CD4-positive, CD25-positive, alpha-beta regulatory T cell (primary cell): ENCODE data around the gene PAPOLA. TPM values are rescaled to one million over a fixed set of nuclear protein-coding genes. Genes with fewer than 3 reads are reported as not detected.
A peak's percentile ranks its signal among the peaks of the same experiment; 100 is the strongest.

Experiments
- ATAC-seq, 2 donors: fragments of 150-1000 bp; cut with Tn5 transposase; one replicate each; pipeline ENCODE4 v1.10.0; 2021; ENCODE audit warnings: low read depth in 2 of 2, moderate number of reproducible peaks in 2 of 2, moderate library complexity in 1 of 2
- DNase-seq, 3 donors: peaks; one replicate each; pipeline versions ENCODE4 v3.0.0 to v3.0.0-alpha.2; 2012 to 2022; ENCODE audit warnings: mixed read lengths in 1 of 3
- H3K27ac ChIP-seq: one replicate; pipeline ENCODE4 v1.7.0; 2013; ENCODE audit warnings: mild to moderate bottlenecking, low read length; ENCODE audit not compliant: insufficient read depth, poor library complexity, severe bottlenecking
- H3K27me3 ChIP-seq: one replicate; pipeline ENCODE4 v1.7.0; 2013; ENCODE audit warnings: low read length; ENCODE audit not compliant: control insufficient read depth, insufficient read depth
- H3K36me3 ChIP-seq: one replicate; pipeline ENCODE4 v1.7.0; 2013; ENCODE audit warnings: mild to moderate bottlenecking, low read length, moderate library complexity; ENCODE audit not compliant: control insufficient read depth, insufficient read depth
- H3K4me1 ChIP-seq: 2 replicates; pipeline ENCODE4 v1.7.0; 2013; ENCODE audit warnings: mild to moderate bottlenecking, low read length; ENCODE audit not compliant: insufficient read depth, control insufficient read depth, poor library complexity, severe bottlenecking
- H3K4me3 ChIP-seq: one replicate; pipeline ENCODE4 v1.7.0; 2013; ENCODE audit warnings: low read depth, mild to moderate bottlenecking, low read length, moderate library complexity
- H3K9me3 ChIP-seq, 2 experiments: 1 replicate in 1 of 2; 2 replicates in 1 of 2; pipeline ENCODE4 v1.7.0; 2013; ENCODE audit warnings: low read length in 2 of 2, mild to moderate bottlenecking in 1 of 2, moderate library complexity in 1 of 2; ENCODE audit not compliant: control insufficient read depth in 2 of 2
- H3K27ac Mint-ChIP-seq, 3 donors: one replicate each; pipeline ENCODE4 v1.8.0; 2020 to 2022; ENCODE audit warnings: mild to moderate bottlenecking in 3 of 3, mixed read lengths in 3 of 3, moderate library complexity in 2 of 3
- H3K27me3 Mint-ChIP-seq: one replicate; pipeline ENCODE4 v1.8.0; 2022; ENCODE audit warnings: mild to moderate bottlenecking, mixed read lengths
- H3K36me3 Mint-ChIP-seq: one replicate; pipeline ENCODE4 v1.8.0; 2020; ENCODE audit warnings: mixed read lengths
- H3K4me1 Mint-ChIP-seq, 4 donors: one replicate each; pipeline ENCODE4 v1.8.0; 2020 to 2022; ENCODE audit warnings: mixed read lengths in 4 of 4, mild to moderate bottlenecking in 1 of 4
- H3K4me3 Mint-ChIP-seq, 4 donors: one replicate each; pipeline ENCODE4 v1.8.0; 2020 to 2022; ENCODE audit warnings: mild to moderate bottlenecking in 4 of 4, mixed read lengths in 4 of 4, moderate library complexity in 3 of 4
- H3K9me3 Mint-ChIP-seq, 7 donors: one replicate each; pipeline ENCODE4 v1.8.0; 2020 to 2022; ENCODE audit warnings: mixed read lengths in 7 of 7, mild to moderate bottlenecking in 3 of 7, moderate library complexity in 2 of 7
- polyA plus RNA-seq, 4 donors: library from polyadenylated mRNA; unstranded; fragments of 300-500 nt; fragmentation: Illumina TruSeq; gene quantifications; one replicate each; pipeline ENCODE4 v1.2.3, GENCODE V29; 2021
- total RNA-seq: library from RNA; stranded (reverse); gene quantifications from one replicate; pipeline ENCODE4 v1.2.3, GENCODE V29; 2022

PAPOLA gene
- total and polyA plus RNA-seq, 5 donors from 2014 or later = 57.9 to 189 (median 60.1) TPM

GRCh38 chr14:96489327-96489726, 12.9 kb upstream of the PAPOLA start:
- no peaks in the 10 kb centered on the region for H3K9me3 ChIP-seq
- no peaks in the 10 kb centered on the region for H3K36me3 Mint-ChIP-seq
- H3K4me1 ChIP-seq = no peaks in the 10 kb centered on the region
- no peak overlapping the region for H3K4me3 Mint-ChIP-seq
- H3K36me3 ChIP-seq = no peaks in the 10 kb centered on the region
- no peak overlapping the region for H3K27ac Mint-ChIP-seq
- peaks cover 0 to 9% (median 0%) of the 10 kb centered on the region in 4 donors for H3K4me1 Mint-ChIP-seq
- ATAC-seq (no peak), DNase-seq (no peak)
- no peak overlapping the region for H3K27ac ChIP-seq
- peaks cover 40% of the 10 kb centered on the region for H3K27me3 Mint-ChIP-seq
- no peak overlapping the region for H3K4me3 ChIP-seq
- peaks cover 0 to 5% (median 0%) of the 10 kb centered on the region in 7 donors for H3K9me3 Mint-ChIP-seq
- H3K27me3 ChIP-seq = peaks cover 12% of the 10 kb centered on the region

DNA sequence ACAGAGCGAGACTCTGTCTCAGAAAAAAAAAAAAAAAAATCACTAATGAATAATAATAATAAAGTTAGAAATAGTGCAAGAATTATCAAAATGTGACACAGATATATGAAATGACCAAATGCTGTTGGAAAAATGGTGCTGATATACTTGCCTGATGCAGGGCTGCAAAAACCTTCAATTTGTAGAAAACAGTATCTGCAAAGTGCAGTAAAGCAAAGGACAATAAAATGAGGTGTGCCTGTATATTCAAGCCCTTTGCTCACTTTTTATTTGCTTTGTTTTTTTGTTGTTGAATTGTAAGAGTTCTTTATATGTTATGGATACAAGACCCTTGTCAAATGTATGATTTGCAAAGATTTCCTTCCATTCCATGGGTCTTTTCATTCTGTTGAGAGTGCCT, 9.0 kb upstream of the PAPOLA start:
- H3K4me3 ChIP-seq = no peak overlapping the region
- no peaks in the 10 kb centered on the region for H3K36me3 ChIP-seq
- no peak for DNase-seq
- no peak overlapping the region for H3K27ac Mint-ChIP-seq
- H3K27me3 ChIP-seq = peaks cover 17% of the 10 kb centered on the region
- no peak for ATAC-seq
- no peaks in the 10 kb centered on the region for H3K9me3 ChIP-seq
- H3K4me1 ChIP-seq = no peaks in the 10 kb centered on the region
- peaks cover 0 to 2% (median 0%) of the 10 kb centered on the region in 7 donors for H3K9me3 Mint-ChIP-seq
- no peaks in the 10 kb centered on the region for H3K36me3 Mint-ChIP-seq
- peaks cover 43% of the 10 kb centered on the region for H3K27me3 Mint-ChIP-seq
- peaks cover 0 to 5% (median 5%) of the 10 kb centered on the region in 4 donors for H3K4me1 Mint-ChIP-seq
- no peak overlapping the region for H3K27ac ChIP-seq
- H3K4me3 Mint-ChIP-seq = no peak overlapping the region

- H3K4me3 Mint-ChIP-seq = no peak overlapping the region
- H3K4me1 ChIP-seq = no peaks in the 10 kb centered on the region
Measured at GRCh38 chr14:96494331-96494730, 7.9 kb upstream of the PAPOLA start.

GRCh38 chr14:96497087-96497486, 5.1 kb upstream of the PAPOLA start:
- DNase-seq (no peak), ATAC-seq (no peak)
- Mint-ChIP-seq H3K27ac (no peak overlapping the region), H3K9me3 (no peaks in the 10 kb centered on the region), H3K4me1 (peaks cover 5 to 17% (median 7%) of the 10 kb centered on the region in 4 donors), H3K36me3 (no peaks in the 10 kb centered on the region), H3K27me3 (peaks cover 25% of the 10 kb centered on the region), H3K4me3 (no peak overlapping the region)
- Histone ChIP-seq H3K4me1 (peaks cover 9% of the 10 kb centered on the region), H3K27ac (no peak overlapping the region), H3K4me3 (no peak overlapping the region), H3K36me3 (no peaks in the 10 kb centered on the region), H3K9me3 (no peaks in the 10 kb centered on the region), H3K27me3 (peaks cover 13% of the 10 kb centered on the region)

More at GRCh38 chr14:96494331-96494730, 7.9 kb upstream of the PAPOLA start:
- H3K4me3 ChIP-seq = no peak overlapping the region
- no peaks in the 10 kb centered on the region for H3K9me3 ChIP-seq
- DNase-seq (no peak), ATAC-seq (no peak)
- no peak overlapping the region for H3K27ac ChIP-seq
- no peaks in the 10 kb centered on the region for H3K36me3 ChIP-seq
- H3K27me3 Mint-ChIP-seq = peaks cover 40% of the 10 kb centered on the region
- H3K36me3 Mint-ChIP-seq = no peaks in the 10 kb centered on the region
- H3K9me3 Mint-ChIP-seq = peaks cover 0 to 2% (median 0%) of the 10 kb centered on the region in 7 donors
- H3K4me1 Mint-ChIP-seq = peaks cover 0 to 5% (median 5%) of the 10 kb centered on the region in 4 donors
- H3K27ac Mint-ChIP-seq = no peak overlapping the region
- H3K27me3 ChIP-seq = peaks cover 17% of the 10 kb centered on the region

DNA sequence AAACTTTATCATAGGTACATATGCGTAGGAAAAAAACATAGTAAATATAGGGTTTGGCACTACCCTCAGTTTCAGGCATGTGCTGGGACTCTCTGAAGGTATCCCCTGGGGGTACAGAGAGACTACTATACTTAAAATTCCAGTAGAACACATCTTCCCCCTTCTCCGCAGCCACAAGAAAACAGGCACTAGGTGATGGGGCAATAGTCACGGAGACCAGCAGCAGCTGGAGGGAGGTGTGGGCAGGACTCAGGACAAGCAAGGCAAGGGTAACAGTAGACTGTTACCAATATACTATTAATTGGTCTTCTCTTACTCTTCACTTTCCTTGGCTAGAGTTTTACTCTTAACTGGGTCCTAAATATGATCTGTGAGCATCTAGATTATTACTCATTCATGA, 4.6 kb upstream of the PAPOLA start:
- no peaks in the 10 kb centered on the region for H3K36me3 ChIP-seq
- Mint-ChIP-seq H3K27ac (no peak overlapping the region), H3K9me3 (no peaks in the 10 kb centered on the region), H3K4me3 (peak overlapping the region in 1 of 4 donors; percentile 68), H3K27me3 (peaks cover 22% of the 10 kb centered on the region), H3K4me1 (peaks cover 5 to 17% (median 7%) of the 10 kb centered on the region in 4 donors), H3K36me3 (no peaks in the 10 kb centered on the region)
- peaks cover 9% of the 10 kb centered on the region for H3K4me1 ChIP-seq
- no peaks in the 10 kb centered on the region for H3K9me3 ChIP-seq
- H3K27me3 ChIP-seq = peaks cover 10% of the 10 kb centered on the region
- DNase-seq = no peak
- no peak overlapping the region for H3K4me3 ChIP-seq
- ATAC-seq = no peak
- H3K27ac ChIP-seq = no peak overlapping the region

DNA sequence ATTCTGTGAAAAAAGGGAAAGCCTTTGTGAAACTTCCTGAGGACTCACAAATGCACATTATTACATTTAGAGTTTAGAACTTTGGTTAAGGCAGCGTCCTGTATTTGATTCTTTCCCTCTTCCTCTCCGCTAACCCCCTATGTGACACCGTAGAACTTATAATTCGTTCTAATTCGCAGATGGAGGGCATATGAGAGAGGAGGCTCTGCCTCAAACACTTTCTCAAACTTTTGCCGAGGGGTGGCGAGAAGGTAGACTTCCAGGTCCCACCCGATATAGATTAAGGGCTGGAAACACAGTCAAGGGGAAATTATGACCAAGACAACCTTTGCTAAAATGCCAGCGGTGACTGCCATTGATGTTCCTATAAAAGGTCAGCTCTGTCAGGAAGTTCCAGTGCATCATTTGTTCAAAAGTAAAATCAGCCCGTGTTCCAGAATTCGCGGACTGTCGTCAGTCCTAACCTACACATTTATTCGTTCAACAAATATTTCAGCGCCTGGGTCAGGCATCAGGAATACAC, 904 bp upstream of the PAPOLA start:
- Mint-ChIP-seq H3K36me3 (no peaks in the 10 kb centered on the region), H3K27me3 (peaks cover 11% of the 10 kb centered on the region), H3K4me3 (peak overlapping the region; percentile 95 to 98 (median 98)), H3K4me1 (peaks cover 26 to 48% (median 36%) of the 10 kb centered on the region in 4 donors), H3K27ac (peak overlapping the region; percentile 57 to 98 (median 97)), H3K9me3 (no peaks in the 10 kb centered on the region)
- no peaks in the 10 kb centered on the region for H3K9me3 ChIP-seq
- no peak for DNase-seq
- peak overlapping the region; percentile 88 for H3K4me3 ChIP-seq
- peaks cover 41% of the 10 kb centered on the region for H3K4me1 ChIP-seq
- ATAC-seq = no peak
- H3K27ac ChIP-seq = peak overlapping the region; percentile 95
- peaks cover 2% of the 10 kb centered on the region for H3K36me3 ChIP-seq
- no peaks in the 10 kb centered on the region for H3K27me3 ChIP-seq

GRCh38 chr14:96502621-96503305, 581 bp downstream of the PAPOLA start:
- H3K4me1 ChIP-seq = peaks cover 47% of the 10 kb centered on the region
- peak overlapping the region; percentile 95 to 98 (median 98) for H3K4me3 Mint-ChIP-seq
- H3K27ac ChIP-seq = peak overlapping the region; percentile 95
- H3K27ac Mint-ChIP-seq = peak overlapping the region; percentile 95 to 98 (median 97)
- ATAC-seq = peak; percentile 15 to 16
- H3K27me3 ChIP-seq = no peaks in the 10 kb centered on the region
- no peak for DNase-seq
- H3K9me3 Mint-ChIP-seq = no peaks in the 10 kb centered on the region
- peak overlapping the region; percentile 82 for H3K4me3 ChIP-seq
- peaks cover 4% of the 10 kb centered on the region for H3K27me3 Mint-ChIP-seq
- peaks cover 29 to 53% (median 41%) of the 10 kb centered on the region in 4 donors for H3K4me1 Mint-ChIP-seq
- no peaks in the 10 kb centered on the region for H3K9me3 ChIP-seq
- H3K36me3 Mint-ChIP-seq = no peaks in the 10 kb centered on the region
- peaks cover 2% of the 10 kb centered on the region for H3K36me3 ChIP-seq
